Measurements from ENCODE around the gene CYP27B1. TPM values are rescaled to one million over a fixed set of nuclear protein-coding genes. Genes with fewer than 3 reads are reported as not detected.
A peak's percentile ranks its signal among the peaks of the same experiment; 100 is the strongest.

The CYP27B1 gene
- total and polyA plus RNA-seq, 8 donors: 0.58 to 4.7 (median 1.5) TPM

GRCh38 chr12:57772429-57773322 lies 5.8 kb upstream of the CYP27B1 start, which contains the start of gene EEF1AKMT3:
TSS of gene EEF1AKMT3 (plus strand) at chr12:57772614. CDS start at chr12:57772725, 111 bp downstream.
- peak; percentile 57 to 90 (median 69) for DNase-seq
- H3K4me1 ChIP-seq: peaks cover 5 to 44% of the 10 kb centered on the region in 2 donors

DNA sequence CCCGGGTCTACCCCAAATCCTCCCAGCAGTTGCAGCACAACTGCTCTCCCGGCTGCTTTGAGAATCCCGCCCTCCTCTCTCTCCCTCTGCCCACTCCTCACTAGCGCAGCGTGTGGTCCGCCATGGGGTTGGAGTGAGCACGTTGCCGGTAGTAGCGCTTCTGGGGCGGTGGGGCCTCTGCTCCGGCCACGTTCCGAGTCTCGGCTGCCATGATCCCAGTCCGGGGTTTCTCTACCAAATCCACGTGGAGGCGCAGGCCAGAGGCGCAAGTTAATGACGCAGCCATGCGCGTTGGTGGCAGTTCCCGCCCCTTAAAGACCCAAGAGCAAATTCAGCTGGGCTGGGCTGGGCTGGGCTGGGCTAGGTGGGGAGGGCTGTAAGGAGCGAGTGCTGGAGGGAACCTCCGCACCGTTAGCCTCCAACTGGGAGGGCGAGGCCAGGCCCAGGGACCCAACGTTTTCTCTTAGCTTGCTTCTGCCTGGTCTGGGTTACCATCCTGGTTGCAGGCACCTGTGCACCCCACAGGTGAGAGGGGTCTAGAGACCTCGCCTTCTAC lies 5.1 kb upstream of the CYP27B1 start, which contains the start of gene METTL1:
Gene METTL1, minus strand, starts transcription at position 233 of the 556 bp plus-strand sequence. Its CDS starts 22 bp downstream, at position 211.
- Histone ChIP-seq H3K27me3 (peaks cover 0 to 9% of the 10 kb centered on the region in 2 donors), H3K36me3 (peaks cover 0 to 28% of the 10 kb centered on the region in 2 donors), H3K9me3 (no peaks in the 10 kb centered on the region), H3K27ac (peak within 1 kb of the TSS; percentile 88 to 92), H3K4me1 (peaks cover 9 to 50% of the 10 kb centered on the region in 2 donors), H3K4me3 (peak within 1 kb of the TSS; percentile 76 to 79)
- intact Hi-C loops (cut with DNase I): no loop called here
- ATAC-seq (peak; percentile 95), DNase-seq (peak; percentile 95 to 98 (median 96))
- TF ChIP-seq, protein P1, sequence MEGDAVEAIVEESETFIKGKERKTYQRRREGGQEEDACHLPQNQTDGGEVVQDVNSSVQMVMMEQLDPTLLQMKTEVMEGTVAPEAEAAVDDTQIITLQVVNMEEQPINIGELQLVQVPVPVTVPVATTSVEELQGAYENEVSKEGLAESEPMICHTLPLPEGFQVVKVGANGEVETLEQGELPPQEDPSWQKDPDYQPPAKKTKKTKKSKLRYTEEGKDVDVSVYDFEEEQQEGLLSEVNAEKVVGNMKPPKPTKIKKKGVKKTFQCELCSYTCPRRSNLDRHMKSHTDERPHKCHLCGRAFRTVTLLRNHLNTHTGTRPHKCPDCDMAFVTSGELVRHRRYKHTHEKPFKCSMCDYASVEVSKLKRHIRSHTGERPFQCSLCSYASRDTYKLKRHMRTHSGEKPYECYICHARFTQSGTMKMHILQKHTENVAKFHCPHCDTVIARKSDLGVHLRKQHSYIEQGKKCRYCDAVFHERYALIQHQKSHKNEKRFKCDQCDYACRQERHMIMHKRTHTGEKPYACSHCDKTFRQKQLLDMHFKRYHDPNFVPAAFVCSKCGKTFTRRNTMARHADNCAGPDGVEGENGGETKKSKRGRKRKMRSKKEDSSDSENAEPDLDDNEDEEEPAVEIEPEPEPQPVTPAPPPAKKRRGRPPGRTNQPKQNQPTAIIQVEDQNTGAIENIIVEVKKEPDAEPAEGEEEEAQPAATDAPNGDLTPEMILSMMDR (IDR thresholded peaks at IDR 0.05): no peak

More at GRCh38 chr12:57772429-57773322, 5.8 kb upstream of the CYP27B1 start, which contains the start of gene EEF1AKMT3:
- Histone ChIP-seq H3K27ac (peak within 1 kb of the TSS; percentile 88 to 92), H3K4me3 (peak within 1 kb of the TSS; percentile 76 to 79), H3K27me3 (peaks cover 0 to 2% of the 10 kb centered on the region in 2 donors), H3K36me3 (peaks cover 0 to 28% of the 10 kb centered on the region in 2 donors), H3K9me3 (no peaks in the 10 kb centered on the region)
- TF ChIP-seq, protein P1 (IDR thresholded peaks at IDR 0.05): no peak
- intact Hi-C loops (cut with DNase I): no loop called here
- peak; percentile 76 for ATAC-seq

DNA sequence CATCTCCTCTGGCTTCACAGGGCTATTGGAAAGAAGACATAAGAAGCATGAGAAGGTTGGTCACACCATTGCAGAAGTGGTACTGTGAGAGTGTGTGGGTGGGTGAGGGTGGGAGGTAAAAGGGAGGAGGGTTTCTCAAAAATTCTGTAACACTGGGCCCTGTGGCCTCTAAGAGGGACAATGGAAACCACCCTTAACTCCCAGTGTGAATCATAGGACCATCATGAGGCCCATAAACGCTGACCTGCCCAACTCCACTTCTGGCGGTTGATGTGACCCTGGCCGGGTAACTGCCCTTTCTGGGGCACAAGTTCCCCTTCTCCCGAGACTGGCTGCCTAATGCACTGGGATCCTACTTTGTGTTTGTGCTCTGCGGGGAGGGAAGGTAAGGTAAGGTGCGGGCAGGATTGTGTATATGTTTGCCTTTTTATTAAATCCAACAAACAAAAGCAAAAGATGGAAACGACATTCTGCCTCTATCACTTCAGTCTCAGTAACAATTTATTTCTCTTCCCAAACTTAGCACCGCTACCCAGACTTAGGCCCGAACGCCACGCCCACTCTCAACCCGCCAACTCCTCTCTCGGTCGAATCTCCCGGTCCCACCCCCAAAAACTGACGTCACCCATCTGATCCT lies 4.5 kb upstream of the CYP27B1 start:
- Histone ChIP-seq H3K27ac (peak overlapping the region; percentile 88 to 92), H3K27me3 (peaks cover 1 to 15% of the 10 kb centered on the region in 2 donors), H3K4me3 (peak overlapping the region; percentile 76 to 79), H3K4me1 (peaks cover 15 to 56% of the 10 kb centered on the region in 2 donors), H3K36me3 (peaks cover 0 to 28% of the 10 kb centered on the region in 2 donors), H3K9me3 (no peaks in the 10 kb centered on the region)
- intact Hi-C loops (cut with DNase I): no loop called here
- peak; percentile 73 for ATAC-seq
- DNase-seq: peak in 3 of 4 donors; percentile 91 to 95 (median 91)
- TF ChIP-seq, protein P1 (IDR thresholded peaks at IDR 0.05): no peak

DNA sequence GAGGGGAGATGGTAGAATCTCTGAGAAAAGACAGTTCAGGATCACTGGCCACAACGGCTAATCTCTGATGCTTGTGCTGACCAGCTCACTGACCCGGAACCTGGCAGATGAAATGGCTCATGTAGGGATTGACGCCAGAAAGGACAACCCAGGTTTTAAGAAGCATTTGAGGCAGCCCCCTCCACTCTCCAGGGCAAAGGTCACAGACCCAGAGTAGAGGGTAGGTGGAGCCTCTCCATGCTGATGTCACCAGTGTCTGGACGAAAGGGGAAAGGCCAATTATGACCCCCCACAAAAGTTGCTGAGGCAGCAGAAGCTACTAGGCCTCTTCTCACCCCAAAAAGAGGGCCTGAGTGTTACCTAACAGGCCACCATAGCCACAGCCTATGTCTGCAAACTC lies 3.9 kb upstream of the CYP27B1 start:
- Histone ChIP-seq H3K27ac (peak overlapping the region in 1 of 2 donors; percentile 88), H3K36me3 (peaks cover 0 to 28% of the 10 kb centered on the region in 2 donors), H3K4me1 (peaks cover 21 to 62% of the 10 kb centered on the region in 2 donors), H3K4me3 (peak overlapping the region in 1 of 2 donors; percentile 79), H3K9me3 (no peaks in the 10 kb centered on the region), H3K27me3 (peaks cover 7 to 21% of the 10 kb centered on the region in 2 donors)
- ATAC-seq: no peak
- intact Hi-C loops (cut with DNase I): no loop called here
- TF ChIP-seq, protein P1 (IDR thresholded peaks at IDR 0.05): no peak
- no peak for DNase-seq
